RPMI8226 (cell line): Measurements from ENCODE around the gene NEK7.
"Not testable (repeated sequence)": the region's sequence is repeated elsewhere in the genome, so short reads cannot be mapped to it uniquely, and the experiment has no call there.

Experiments used
- DNase-seq: peaks from one replicate; pipeline ENCODE4 v3.0.0-alpha.2; 2015

Gene NEK7

GRCh38 chr1:198300451-198300850, 143.7 kb downstream of the NEK7 start:
- no peak for DNase-seq

GRCh38 chr1:198304431-198304830, 147.6 kb downstream of the NEK7 start:
- DNase-seq: no peak

GRCh38 chr1:198314817-198315216, 158.0 kb downstream of the NEK7 start:
- not testable (repeated sequence) for DNase-seq

GRCh38 chr1:198315331-198315730, 158.5 kb downstream of the NEK7 start:
- DNase-seq: not testable (repeated sequence)

- DNase-seq: no peak
Observed at GRCh38 chr1:198316546-198317100, 159.8 kb downstream of the NEK7 start.

- no peak for DNase-seq
Observed at GRCh38 chr1:198318085-198318484, 161.3 kb downstream of the NEK7 start.

GRCh38 chr1:198320759-198321158, 164.0 kb downstream of the NEK7 start:
- DNase-seq: no peak

- DNase-seq: no peak
Observed at GRCh38 chr1:198326232-198326631, 169.4 kb downstream of the NEK7 start.

- no peak for DNase-seq
Observed at GRCh38 chr1:198326915-198327314, 170.1 kb downstream of the NEK7 start.

- no peak for DNase-seq
Observed at GRCh38 chr1:198328458-198329032, 171.7 kb downstream of the NEK7 start.

GRCh38 chr1:198330982-198331615, 174.3 kb downstream of the NEK7 start:
- no peak for DNase-seq

GRCh38 chr1:198333744-198334143, 176.9 kb downstream of the NEK7 start:
- no peak for DNase-seq

GRCh38 chr1:198335663-198336062, 178.9 kb downstream of the NEK7 start:
- DNase-seq: no peak

GRCh38 chr1:198337886-198338285, 181.1 kb downstream of the NEK7 start:
- no peak for DNase-seq

- DNase-seq: no peak
Observed at GRCh38 chr1:198340139-198340538, 183.3 kb downstream of the NEK7 start.

GRCh38 chr1:198346178-198346577, 189.4 kb downstream of the NEK7 start:
- DNase-seq: no peak

GRCh38 chr1:198350456-198350855, 193.7 kb downstream of the NEK7 start:
- DNase-seq: no peak

- DNase-seq: no peak
Observed at GRCh38 chr1:198352975-198353695, 196.3 kb downstream of the NEK7 start.

- DNase-seq: no peak
Observed at GRCh38 chr1:198357937-198358336, 201.1 kb downstream of the NEK7 start.

GRCh38 chr1:198359024-198359653, 202.3 kb downstream of the NEK7 start:
- DNase-seq: peak; percentile 10

- no peak for DNase-seq
Observed at GRCh38 chr1:198360208-198360729, 203.5 kb downstream of the NEK7 start.

GRCh38 chr1:198361237-198361767, 204.5 kb downstream of the NEK7 start:
- no peak for DNase-seq

GRCh38 chr1:198363625-198364151, 206.9 kb downstream of the NEK7 start:
- no peak for DNase-seq
